GM12873 (cell line): ENCODE results near the gene SLC22A13.

Experiments
- CTCF ChIP-seq: IDR thresholded peaks from 2 replicates; pipeline ENCODE4 v1.5.1; 2012; ENCODE audit warnings: low read depth, mild to moderate bottlenecking, moderate library complexity, low read length, control low read depth; ENCODE audit not compliant: insufficient read depth; ENCODE audit errors: missing control alignments

Gene SLC22A13

DNA sequence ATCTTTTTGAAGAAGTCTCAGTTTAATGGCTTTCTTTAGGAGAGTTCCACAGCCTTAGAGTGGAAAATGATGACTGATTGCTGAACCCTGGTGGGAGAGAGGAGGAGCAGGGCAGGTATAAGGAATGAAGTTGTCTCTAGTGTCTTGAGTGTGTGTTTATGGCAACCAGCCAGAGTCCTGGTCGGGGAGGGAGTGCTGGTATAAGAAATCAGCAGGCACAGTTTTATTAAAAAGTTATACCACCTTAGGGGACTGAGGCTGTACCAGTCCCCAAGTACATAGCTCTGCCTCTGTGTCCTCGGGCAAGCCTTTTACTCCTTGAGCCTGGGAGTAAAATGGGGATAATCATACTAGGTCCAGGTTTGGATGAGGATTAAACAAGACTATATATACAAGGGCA, 46.3 kb downstream of the SLC22A13 start:
- TF ChIP-seq CTCF: no peak

- TF ChIP-seq CTCF: no peak
These were observed 46.7 kb downstream of the SLC22A13 start for GRCh38 chr3:38312356-38312755.

DNA sequence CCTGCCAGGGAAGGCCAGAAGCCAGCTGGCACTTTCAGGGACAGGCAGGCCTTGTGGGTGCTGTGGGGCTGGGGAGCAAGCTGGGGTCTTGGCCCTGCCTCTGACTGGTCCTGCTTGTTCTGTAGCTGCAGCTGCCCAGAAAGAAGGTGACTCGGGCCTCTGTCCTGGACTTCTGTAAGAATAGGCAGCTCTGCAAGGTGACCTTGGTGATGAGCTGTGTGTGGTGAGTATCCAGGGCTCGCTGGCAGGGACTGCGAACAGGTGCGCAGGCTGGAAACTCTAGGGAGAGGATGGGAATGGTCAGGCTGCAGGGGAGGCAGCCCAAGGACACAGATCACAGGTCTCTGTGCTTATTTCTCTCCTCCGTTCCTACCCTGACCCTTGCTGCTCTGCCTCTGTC, 47.7 kb downstream of the SLC22A13 start:
- TF ChIP-seq CTCF: no peak

DNA sequence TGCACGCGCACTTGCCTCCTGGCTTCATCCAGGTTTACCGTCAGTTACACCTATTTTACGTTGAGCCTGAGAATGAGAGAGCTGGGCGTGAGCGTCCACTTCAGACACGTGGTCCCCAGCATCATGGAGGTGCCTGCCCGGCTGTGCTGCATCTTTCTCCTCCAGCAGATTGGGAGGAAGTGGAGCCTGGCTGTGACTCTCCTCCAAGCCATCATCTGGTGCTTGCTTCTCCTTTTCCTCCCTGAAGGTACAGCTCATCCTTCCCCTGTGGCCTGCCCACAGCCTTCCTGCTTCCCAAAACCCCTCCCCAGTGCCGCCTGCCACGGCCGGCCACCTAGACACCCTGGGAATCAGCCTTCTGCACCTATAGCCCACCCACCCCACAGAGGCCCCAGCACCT, 48.1 kb downstream of the SLC22A13 start:
- no peak for TF ChIP-seq CTCF

GRCh38 chr3:38314112-38314763, 48.6 kb downstream of the SLC22A13 start:
- TF ChIP-seq CTCF: no peak

GRCh38 chr3:38314764-38315487, 49.3 kb downstream of the SLC22A13 start:
- no peak for TF ChIP-seq CTCF

DNA sequence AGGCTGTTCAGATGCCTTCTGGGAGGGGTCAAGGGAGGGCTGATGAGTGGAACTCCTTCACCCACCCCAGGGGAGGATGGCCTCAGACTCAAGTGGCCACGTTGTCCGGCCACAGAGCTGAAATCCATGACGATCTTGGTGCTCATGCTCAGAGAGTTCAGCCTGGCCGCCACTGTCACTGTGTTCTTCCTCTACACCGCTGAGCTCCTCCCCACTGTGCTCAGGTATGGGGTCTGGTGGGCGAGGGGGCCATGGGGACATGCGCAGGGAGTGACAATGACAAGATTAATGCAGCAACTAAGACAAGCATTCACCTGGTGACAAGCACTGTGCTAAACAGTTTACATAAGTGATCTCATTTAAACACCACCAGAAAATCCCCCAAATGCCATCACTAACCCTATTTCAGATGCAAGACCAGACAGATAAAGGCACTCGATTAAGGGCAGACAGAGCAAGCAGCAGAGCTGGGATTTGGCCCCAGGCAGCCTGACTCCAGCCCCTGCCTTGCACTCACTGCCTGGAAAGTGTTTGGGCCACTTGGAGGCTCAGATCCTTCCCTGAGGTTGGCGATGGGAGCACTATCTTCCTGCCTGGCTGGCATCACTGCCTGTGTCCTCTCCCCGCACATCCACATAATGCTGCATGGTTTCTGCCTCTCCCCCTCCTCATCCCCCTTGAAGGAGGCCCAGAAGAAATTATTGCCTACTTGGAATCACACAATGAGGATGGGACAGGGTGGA, 50.0 kb downstream of the SLC22A13 start:
- no peak for TF ChIP-seq CTCF
